LHCN-M2 (cell line): ENCODE measurements around the gene TCERG1L. TPM values are rescaled to one million over a fixed set of nuclear protein-coding genes. Genes with fewer than 3 reads are reported as not detected.
"Not testable (repeated sequence)": the region's sequence is repeated elsewhere in the genome, so short reads cannot be mapped to it uniquely, and the experiment has no call there.

Experiments
- DNase-seq: peaks from one replicate; pipeline ENCODE4 v3.0.0-alpha.2; 2012; ENCODE audit warnings: low read depth
- polyA plus RNA-seq: library from polyadenylated mRNA; unstranded; fragments of >200 nt; gene quantifications from one replicate; pipeline ENCODE4 v1.2.1, GENCODE V29; 2012; ENCODE audit warnings: missing spikeins
- total RNA-seq: library from RNA; depleted of rRNA; stranded (reverse); fragments of >200 nt; gene quantifications from 2 replicates; pipeline ENCODE4 v1.2.3, GENCODE V29; 2014; rRNA removed

TCERG1L gene
- not detected in 2 replicates for total RNA-seq
- polyA plus RNA-seq: not detected

DNA sequence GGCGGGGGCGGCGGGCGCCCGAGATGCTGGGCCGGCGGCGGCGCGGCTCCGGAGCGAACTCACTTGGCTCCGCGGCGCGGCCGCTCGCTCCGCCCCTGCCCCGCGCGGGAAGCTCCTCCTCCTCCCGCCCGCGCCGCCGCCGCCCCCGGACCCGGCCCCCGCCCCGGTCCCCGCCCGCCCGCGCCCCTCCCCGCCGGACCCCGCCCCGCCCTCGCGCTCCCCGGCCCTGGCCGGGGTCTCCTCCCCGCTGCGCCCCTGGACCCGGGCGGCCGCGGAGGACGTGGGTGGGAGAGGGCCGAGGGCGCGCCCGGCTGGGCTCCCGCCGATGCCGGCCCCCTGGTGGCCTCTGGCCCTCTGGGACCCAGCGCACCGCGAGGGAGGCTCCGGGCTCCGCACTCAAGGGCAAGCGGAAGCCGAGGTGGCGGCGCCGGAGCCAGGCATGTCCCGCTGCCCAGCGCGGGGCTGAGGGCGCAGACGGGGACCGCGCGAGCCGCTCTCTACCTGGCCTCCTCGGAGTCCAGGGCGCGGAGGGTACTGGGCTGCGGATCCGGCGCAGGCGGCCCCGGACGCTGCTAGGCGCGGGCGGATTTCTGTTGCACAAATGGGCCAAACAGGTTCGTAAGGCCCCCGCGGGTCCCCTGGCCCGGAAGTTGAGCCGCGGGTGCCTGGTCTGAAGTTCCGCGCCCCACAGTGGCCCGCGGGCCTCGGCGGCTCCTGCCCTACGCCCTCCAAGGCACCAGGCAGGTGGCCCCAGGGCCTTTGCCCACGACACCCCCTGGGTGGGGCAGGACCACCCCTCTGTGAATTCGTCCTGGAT lies at the start of gene TCERG1L:
TCERG1L (minus strand) TSS at position 61 of the 817 bp plus-strand sequence. CDS start 86 bp downstream, outside the sequence.
- no peak for DNase-seq

GRCh38 chr10:131358741-131359442 lies 47.4 kb upstream of the TCERG1L start:
- DNase-seq: no peak

- DNase-seq: no peak
These were observed 44.9 kb upstream of the TCERG1L start for GRCh38 chr10:131356442-131356841.

DNA sequence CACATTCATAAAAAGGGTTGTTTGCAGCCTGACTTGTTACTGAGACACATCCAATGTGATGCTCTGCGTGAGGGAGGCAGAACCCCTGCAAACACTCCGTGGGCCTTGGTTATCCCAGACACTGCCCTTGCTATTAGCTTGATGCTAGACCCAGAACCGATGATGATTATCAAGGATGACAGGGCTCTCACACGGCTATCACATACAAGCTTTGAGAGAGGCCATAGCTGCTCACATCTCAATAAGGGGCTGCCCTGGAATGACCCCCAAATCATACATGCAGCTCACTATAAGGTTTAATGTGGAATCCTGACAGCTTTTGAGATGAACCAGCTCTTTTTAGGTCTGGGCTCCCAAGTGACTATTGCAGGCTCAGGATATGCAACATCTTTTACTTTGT lies 44.4 kb upstream of the TCERG1L start:
- DNase-seq: no peak

DNA sequence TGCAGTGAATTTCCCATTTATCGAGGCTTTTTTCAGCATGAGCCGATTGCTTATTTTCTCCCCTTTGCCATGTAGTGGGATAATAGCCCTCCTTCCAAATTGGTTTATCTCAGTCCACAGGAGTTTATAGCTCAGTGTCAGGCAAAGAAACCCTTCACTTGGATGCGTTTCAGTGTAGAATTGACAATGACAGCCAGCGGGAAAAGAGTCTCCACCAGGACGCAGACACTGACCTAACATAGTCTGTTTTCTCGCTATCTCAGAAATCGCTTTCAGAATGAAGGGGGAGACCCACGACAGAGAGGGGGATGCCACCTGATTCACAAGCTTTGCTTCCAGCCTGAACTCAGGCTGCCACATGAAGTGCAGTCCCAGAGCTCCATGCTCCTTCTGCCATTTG lies 43.5 kb upstream of the TCERG1L start:
- DNase-seq: no peak

GRCh38 chr10:131354380-131354779 lies 42.9 kb upstream of the TCERG1L start:
- no peak for DNase-seq

GRCh38 chr10:131352765-131353290 lies 41.3 kb upstream of the TCERG1L start:
- no peak for DNase-seq

GRCh38 chr10:131350660-131351059 lies 39.1 kb upstream of the TCERG1L start:
- DNase-seq: no peak

DNA sequence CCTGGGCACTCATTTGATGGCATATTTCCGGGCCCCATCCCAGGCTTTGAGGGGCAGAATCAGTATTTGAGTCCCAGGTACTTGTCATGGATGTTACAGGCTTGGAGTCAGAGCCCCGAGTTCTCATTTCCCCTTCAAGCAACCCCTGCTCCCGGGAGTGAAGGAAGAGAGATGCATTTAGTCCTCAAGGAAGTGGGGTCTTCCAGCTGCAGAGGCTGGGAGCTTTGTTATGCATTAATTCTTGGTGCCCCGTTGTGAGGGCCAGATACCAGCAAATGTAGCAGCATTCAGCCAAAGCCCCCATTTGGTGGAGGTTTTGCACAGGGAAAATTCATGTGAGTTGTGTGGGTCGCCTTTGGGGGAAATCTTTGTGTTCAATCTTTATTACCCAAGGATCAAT lies 38.7 kb upstream of the TCERG1L start:
- DNase-seq: no peak

GRCh38 chr10:131346456-131346855 lies 34.9 kb upstream of the TCERG1L start:
- no peak for DNase-seq

GRCh38 chr10:131345691-131346090 lies 34.2 kb upstream of the TCERG1L start:
- DNase-seq: no peak

DNA sequence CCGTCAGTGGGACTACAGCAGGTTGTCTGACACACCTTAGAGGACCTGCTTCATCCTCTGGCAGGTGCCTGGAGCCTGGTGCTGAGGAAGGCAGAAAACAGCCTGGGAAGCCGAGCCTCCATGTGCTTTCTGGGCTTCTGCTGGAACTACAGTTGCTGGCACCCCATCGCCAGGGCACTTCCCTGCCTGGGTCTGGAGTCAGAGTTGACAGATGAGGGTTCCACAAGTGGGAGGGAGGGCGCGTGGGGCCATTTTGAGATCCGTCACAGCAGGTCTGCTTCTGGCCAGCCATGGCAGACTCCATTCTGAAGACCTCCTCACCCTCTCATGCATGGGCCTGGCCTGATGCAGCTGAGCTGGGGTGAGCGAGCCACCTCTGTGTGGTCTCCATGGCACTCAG lies 33.2 kb upstream of the TCERG1L start:
- DNase-seq: no peak

GRCh38 chr10:131337741-131338140 lies 26.2 kb upstream of the TCERG1L start:
- no peak for DNase-seq

GRCh38 chr10:131332821-131333220 lies 21.3 kb upstream of the TCERG1L start:
- DNase-seq: no peak

GRCh38 chr10:131323880-131324279 lies 12.4 kb upstream of the TCERG1L start:
- no peak for DNase-seq

- DNase-seq: no peak
These were observed 11.5 kb upstream of the TCERG1L start for GRCh38 chr10:131323025-131323424.

- DNase-seq: not testable (repeated sequence)
These were observed 11.1 kb upstream of the TCERG1L start for GRCh38 chr10:131322575-131322974.

DNA sequence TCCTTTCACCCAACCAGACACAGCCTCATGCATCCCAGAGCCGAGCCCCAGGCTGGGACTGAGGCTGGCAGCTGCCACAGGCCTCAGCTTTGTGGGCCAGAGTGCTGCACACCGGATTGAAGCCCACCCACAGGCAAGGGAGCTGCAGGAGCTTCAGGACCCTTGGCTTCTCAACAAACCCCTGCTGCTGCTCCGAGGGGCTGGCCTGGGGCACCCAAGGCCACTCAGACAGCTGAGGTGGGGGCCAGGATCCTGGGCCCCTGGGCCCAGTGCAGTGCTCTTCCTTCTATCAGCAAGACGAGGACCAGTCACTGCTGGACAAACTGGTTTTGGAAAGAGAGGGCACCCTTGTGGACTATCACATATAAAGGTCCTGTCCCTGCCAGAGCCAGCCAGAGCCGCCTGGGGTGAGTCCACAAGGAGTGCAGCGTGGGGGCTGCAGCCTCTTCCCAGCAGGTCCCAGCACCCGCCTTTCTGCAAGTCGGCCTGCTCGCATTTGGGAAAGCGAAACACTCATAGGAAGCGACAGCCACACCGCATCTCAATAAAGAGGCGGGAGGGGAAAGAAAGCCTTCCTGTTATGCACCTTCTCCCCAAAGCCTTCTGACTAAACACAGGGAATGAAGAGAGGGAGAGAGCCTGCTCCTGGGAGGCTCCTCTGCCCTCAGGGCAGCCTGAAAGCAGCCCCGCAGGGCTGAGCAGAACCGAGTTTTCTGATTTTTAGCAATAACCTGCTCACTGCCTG lies 9.5 kb upstream of the TCERG1L start:
- no peak for DNase-seq

DNA sequence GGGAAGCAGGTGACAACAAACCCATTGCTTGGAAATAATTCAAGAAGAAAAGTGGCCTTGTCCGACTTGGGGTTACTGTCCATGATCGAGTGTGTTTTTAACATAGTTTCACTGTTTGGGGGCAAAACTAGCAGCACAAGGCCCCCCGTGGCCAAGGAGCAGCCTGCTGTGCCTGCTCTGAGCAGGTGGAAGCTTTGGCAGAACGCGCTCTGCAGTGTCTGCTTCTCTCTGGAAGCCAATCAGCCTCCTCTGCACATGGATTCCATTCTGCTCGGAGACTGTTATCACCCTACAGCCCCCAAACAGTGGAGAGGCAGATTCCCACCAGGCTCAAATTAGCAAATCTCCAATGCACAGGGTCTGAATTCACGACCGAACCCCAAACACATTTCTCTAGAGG lies 7.3 kb upstream of the TCERG1L start:
- no peak for DNase-seq

DNA sequence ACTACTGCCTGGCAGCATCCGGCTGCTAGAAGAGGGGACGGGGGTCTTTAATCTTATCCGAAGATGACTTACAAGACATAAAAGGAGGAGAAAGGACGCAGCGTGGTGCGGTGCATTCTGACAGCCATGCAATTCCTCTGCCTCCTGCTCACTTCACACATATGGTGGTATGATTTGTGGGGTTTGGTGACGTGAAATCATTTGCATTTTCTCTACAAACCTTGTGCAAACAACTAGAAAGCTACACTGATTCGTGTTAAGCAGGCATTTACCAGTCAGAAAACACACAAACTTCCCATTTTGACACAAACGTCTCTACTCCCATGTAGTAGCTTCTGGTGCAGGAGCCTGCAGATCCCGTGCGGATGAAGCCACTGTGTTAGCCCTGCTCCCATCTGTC lies 6.8 kb upstream of the TCERG1L start:
- no peak for DNase-seq

- DNase-seq: no peak
These were observed 5.0 kb upstream of the TCERG1L start for GRCh38 chr10:131316321-131317075.
